Erythroblast (primary cell): Measurements from ENCODE around the gene ACP5.
"Not testable (repeated sequence)": the region's sequence is repeated elsewhere in the genome, so short reads cannot be mapped to it uniquely, and the experiment has no call there.

Experiments
- DNase-seq, 2 experiments: peaks; one replicate each; lab custom pipeline; 2025; lab: John Stamatoyannopoulos, UW
- GATA1 ChIP-seq: IDR thresholded peaks from 2 replicates; pipeline ENCODE4 v1.6.1; 2011; ENCODE audit warnings: low read depth, mild to moderate bottlenecking, control low read depth, low read length, moderate library complexity
- POLR2A ChIP-seq: IDR thresholded peaks from 2 replicates; pipeline ENCODE4 v1.6.1; 2011; ENCODE audit warnings: mild to moderate bottlenecking, low read length

The ACP5 gene

DNA sequence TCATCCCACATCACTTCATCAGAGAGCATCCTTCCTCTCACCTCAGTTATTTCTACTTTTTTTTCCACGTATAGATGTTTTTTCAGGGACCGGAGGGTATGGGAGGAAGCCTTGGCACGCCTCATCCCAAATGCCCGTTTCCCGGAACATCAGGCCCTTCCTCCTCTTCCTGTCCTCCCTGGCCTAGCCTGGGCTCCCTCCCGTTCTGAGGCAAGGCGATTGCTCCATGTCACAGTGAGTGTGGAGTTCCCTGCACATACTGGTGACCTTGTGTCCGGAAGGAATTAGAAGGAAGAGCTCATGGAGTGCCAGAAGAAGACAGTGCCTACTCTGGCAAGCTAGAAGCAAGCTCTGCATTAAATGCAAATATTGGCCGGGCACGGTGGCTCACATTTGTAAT, 18.7 kb upstream of the ACP5 start:
- DNase-seq = no peak
- TF ChIP-seq GATA1 = no peak
- TF ChIP-seq POLR2A = no peak

DNA sequence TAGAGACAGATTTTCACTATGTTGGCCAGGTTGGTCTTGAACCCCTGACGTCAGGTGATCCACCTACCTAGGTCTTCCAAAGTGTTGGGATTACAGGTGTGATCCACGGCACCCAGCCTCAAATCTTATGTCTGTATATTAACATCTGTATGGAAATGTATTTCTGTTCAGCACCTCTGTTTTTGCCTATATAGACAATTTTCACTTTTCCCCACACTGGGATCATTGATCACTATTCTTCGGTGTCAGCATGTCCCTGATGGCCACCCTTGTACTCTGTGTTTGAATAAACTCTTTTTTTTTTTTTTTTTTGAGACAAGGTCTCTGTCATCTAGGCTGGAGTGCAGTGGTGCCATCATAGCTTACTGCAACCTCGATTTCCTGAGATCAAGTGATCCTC, 16.6 kb upstream of the ACP5 start:
- no peak for DNase-seq
- TF ChIP-seq POLR2A (no peak), GATA1 (no peak)

DNA sequence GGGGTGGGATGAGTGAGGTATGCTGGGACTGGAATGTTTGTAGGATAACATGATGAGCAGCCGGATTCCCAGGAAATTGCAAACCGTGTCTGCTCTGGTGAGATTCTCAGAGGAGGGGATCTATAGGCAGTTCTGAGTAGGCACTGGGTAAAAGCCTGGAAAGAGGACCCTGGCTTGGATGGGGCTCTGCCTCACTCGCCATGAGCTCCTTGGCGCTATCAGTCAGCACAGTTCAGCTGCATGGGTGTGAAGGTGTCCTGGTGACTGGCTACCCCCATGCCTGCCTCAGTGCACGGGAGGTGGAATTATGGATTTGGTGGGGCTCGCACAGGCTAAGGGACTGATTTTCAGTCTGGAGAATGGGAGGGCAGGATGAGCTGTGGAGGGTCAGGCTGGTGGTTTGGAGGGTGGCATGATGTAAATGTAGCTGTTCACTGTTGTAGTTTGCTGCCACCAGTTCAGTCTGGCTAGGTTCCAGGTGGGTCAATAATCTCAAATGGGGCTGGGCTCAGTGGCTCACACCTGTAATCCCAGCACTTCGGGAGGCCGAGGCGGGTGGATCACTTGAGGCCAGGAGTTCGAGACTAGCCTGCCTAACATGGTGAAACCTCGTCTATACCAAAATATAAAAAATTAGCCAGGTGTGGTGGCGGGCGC, 10.7 kb upstream of the ACP5 start:
- peak in 1 of 2 experiments; percentile 27 for DNase-seq
- no peak for TF ChIP-seq GATA1

DNA sequence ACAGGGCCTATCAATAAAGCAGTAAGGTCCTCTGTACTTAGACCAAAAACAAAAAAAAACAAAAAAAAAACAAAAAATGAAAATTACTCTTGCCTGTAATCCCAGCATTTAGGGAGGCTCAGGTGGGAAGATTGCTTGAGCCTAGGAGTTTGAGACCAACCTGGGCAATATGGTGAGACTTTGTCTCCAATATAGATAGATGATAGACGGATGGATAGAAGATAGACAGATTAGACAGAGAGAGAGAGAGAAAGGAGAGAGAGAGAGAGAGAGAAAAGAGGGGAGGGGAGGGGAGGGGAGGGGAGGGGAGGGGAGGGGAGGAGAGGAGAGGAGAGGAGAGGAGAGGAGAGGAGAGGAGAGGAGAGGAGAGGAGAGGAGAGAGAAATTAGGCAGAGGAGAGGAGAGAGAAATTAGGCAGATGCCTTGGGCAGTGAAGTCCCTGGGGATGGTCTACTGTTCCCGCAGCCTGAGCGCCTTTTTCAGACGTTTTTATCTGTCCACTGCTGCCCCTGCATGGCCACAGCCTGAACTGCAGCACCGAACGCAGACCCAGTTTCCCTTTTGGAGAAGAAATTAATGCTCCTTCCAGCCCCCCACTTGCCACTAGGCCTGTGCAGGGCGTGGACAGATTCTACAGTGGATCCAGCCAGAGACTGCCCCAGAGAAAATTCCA, 10.0 kb upstream of the ACP5 start:
- DNase-seq = peak; percentile 79 to 89
- TF ChIP-seq GATA1 (no peak), POLR2A (no peak)

DNA sequence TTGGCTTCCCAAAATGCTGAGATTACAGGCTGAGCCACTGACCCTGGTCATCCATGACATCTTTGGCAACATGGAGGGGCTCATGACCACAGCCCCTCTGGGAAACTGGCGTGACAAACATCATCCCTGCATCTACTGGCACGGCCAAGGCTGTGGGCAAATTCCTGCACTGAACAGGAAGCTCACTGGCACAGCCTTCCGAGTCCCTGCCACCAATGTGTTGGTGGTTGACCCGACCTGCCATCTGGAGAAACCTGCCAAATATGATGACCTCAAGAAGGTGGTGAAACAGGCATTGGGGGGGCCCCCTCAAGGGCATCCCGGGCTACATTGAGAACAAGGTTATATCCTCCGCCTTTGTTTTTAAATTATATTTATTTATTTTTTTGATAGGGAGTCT, 8.9 kb upstream of the ACP5 start:
- TF ChIP-seq POLR2A = no peak
- no peak for TF ChIP-seq GATA1
- no peak for DNase-seq

DNA sequence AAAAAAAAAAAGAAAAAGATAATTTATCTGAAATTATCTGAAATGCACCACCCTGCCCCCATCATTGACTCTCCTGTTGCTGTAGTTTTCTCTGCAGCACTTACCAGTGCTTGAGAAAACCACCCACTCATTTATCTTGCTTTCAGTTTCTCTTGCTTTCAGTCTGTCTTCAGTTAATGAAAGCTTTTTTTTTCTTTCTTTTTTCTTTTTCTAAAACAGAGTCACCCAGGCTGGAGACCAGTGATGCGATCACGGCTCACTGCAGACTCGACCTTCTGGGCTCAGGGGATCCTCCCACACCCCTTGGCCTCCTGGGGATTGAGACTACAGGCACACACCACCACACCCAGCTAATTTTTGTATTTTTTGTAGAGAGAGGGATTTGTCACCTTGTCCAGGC, 4.3 kb upstream of the ACP5 start:
- TF ChIP-seq GATA1 (no peak), POLR2A (no peak)
- peak; percentile 59 to 72 for DNase-seq

DNA sequence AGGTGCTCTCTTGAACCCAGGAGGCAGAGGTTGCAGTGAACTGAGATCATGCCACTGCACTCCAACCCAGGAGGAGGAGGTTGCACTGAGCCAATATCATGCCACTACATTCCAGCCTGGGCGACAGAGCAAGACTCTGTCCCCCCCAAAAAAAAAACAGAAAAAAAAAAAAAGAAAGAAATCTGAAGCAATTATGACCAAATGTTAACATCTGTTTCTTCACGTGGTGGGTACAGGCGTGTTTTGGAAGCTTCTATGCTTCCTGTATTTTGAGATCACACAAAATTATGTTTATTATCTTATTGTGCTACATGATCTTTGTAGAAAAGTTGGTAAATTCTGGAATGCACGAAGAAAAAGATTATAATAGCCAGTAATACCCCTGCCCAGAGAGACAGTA, 2.7 kb upstream of the ACP5 start:
- no peak for DNase-seq
- TF ChIP-seq POLR2A = no peak
- TF ChIP-seq GATA1 = no peak

DNA sequence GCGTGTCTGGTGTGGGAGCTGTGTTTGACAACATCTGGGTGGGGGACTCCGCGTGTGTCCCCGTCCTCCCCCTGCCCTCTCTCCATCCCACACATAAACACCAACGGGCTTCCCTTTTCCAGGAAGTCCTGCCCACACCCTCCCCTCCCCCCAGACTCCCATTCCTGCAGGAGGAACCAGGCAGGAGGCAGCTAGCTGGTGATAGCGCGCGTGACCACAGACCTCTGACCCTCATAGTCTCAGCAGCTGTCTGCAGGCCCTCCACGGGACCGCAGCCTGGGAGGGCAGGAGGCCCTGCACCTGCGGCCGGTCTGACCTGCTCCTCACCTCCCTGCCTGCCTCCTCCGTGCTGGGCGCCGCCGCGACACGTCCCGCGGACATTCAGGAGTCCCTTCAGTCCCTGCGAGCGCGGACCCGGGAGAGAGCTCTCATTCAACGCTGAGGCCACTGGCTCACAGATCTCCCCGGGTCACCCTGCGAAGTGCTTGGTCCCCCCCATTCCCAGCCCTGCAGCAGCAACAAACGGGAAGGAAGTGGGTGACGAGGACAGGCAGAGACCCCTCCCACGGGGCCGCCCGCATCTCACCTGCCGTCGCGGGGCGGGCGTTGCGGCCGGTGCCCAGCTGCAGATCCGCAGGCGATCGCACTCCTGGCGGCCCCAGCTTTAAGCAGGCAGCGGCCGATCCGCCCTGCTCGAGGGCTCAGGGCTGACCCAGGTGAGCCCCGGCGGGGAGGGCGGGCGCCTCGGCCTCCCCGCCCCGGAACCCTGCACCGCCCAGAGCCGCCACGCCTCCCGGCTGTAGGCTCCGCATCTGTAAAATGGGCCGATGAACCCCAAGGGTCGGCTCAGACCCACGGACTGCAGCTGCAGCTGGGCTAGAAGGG, 1.1 kb upstream of the ACP5 start:
- no peak for DNase-seq
- no peak for TF ChIP-seq GATA1
- TF ChIP-seq POLR2A = no peak

DNA sequence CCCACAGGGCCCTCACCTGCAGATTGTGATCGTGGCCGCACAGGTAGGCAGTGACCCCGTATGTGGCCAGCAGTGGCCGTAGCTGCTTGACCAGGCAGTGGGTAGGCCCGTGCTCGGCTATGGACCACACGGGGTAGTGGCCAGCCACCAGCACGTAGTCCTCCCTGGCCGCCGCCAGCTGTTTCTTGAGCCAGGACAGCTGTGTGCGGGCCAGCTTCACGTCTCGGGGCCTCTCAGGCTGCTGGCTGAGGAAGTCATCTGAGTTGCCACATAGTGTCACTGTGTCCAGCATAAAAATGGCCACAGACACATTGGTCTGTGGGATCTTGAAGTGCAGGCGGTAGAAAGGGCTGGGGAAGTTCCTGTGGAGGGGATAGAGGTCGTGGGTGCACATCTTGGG, 1.2 kb downstream of the ACP5 start:
- TF ChIP-seq GATA1 (no peak), POLR2A (no peak)
- DNase-seq = no peak

DNA sequence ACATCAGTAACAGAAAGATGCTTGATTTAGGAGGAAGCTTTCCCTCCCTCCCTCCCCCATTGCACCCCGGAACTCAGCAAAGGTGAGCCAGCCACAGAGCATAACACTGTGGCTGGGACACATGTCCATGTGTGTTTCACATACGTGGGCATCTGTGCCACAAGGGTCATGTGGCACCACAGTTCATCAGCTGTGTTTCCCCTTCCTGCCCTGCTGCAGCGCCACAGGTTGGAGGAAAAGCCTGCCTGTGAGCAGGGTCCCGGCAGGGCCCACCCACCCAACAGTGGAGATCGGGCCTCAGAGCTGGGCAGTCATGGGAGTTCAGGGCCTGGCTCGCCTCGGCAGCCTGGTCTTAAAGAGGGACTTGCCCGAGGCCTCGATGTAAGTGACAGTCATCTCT, 2.8 kb downstream of the ACP5 start:
- no peak for TF ChIP-seq GATA1
- TF ChIP-seq POLR2A = no peak
- DNase-seq = no peak

DNA sequence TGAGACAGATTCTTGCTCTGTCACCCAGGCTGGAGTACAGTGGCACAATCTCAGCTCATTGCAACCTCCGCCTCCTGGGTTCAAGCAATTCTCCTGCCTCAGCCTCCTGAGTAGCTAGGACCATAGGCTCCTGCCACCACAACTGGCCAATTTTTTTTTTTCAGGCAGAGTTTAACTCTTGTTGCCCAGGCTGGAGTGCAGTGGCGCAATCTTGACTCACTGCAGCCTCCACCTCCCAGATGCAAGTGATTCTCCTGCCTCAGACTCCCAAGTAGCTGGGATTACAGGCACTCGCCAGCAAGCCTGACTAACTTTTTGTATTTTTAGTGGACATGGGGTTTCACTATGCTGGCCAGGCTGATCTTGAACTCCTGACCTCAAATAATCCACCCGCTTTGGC, 3.7 kb downstream of the ACP5 start:
- DNase-seq = not testable (repeated sequence)

DNA sequence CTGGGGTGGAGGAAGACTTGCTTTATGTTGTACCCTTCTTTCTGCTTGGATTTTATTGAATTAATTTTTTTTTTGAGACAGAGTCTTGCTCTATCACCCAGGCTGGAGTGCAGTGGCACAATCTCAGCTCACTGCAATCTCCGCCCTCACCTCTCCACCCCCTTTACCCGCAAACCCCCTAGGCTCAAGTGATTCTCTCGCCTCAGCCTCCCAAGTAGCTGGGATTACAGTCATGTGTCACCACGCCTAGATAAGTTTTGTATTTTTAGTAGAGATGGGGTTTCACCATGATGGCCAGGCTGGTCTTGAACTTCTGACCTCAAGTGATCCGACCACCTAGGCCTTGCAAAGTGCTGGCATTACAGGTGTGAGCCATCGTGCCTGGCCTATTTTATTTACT, 4.1 kb downstream of the ACP5 start:
- not testable (repeated sequence) for DNase-seq

DNA sequence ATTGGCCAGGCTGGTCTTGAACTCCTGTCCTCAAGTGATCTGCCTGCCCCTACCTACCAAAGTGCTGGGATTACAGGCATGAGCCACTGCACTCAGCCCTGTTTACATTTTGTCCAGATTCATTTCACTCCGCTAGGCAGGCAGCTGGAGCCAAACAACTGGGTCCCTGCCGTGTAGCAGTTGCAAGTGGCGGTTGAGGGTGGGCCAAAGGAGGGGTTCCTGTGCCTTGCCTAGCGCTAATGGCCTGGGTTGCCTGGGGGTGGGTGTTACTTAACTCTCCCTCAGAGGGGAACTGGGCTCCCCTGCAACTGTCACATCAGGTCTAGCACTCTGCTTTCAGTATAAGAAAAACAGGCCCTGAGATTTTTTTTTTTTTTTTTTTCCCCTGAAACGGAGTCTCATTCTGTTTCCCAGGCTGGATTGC, 7.4 kb downstream of the ACP5 start:
- TF ChIP-seq POLR2A (no peak), GATA1 (no peak)
- no peak for DNase-seq

DNA sequence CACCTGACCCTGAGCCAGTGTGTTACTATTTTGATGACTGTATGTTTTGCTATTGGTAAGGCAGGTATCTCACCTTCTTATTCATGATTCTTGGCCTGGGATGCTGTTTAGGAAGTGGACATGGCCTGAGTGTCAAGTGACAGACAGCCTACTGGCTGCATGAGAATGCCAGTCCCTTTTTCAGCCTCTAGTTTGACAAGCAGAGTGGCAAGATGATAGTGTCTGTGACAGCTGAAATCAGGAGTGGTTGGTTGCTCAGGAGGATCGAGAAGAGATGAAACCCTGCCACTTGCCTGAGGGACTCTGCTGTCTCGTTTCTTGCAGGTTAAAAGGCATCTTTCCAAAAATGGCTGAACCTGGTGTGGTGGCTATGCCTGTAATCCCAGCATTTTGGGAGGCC, 11.3 kb downstream of the ACP5 start:
- TF ChIP-seq POLR2A (no peak), GATA1 (no peak)
- DNase-seq = no peak

DNA sequence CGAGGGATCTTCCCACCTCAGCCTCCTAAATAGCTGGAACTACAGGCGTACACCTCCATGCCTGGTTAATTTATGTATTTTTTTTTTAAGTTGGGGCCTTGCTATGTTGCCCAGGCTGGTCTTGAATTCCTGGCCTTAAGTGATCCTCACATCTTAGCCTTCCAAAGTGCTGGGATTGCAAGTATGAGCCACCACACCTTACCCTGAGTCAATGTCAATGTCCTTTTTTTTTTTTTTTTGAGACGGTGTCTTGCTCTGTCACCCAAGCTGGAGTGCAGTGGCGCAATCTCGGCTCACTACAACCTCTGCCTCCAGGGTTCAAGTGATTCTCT, 11.8 kb downstream of the ACP5 start:
- DNase-seq = not testable (repeated sequence)

DNA sequence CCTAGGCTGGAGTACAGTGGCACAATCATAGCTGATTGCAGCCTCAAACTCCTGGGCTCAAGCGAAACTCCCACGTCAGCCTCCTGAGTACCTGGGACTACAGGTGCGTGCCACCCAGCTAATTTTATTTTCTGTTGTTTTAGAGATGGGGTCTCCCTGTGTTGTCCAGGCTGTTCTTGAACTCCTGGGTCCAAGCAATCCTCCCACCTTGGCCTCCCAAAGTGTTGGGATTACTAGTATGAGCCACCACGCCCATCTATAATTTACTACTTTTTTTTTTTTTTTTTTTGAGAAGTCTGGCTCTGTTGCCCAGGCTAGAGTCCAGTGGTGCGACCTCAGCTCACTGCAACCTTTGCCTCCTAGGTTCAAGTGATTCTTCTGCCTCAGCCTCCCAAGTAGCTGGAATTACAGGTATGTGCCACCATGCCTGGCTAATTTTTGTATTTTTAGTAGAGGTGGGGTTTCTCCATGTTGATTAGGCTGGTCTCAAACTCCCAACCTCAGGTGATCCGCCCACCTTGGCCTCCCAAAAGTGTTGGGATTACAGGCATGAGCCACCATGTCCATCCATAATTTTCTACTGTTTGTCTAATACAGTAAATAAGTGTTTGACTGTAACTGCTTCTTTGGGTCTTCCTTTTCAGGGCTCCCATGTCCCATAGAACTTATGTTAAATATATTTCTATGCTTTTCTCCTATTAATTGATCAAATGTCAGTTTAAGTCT, 13.2 kb downstream of the ACP5 start:
- not testable (repeated sequence) for DNase-seq
